ENCODE measurements around the gene EPHA3.

Gene EPHA3

GRCh38 chr3:89522155-89522554 lies 414.7 kb downstream of the EPHA3 start:
- Histone ChIP-seq H3K4me3 (ENCODE audit: severe bottlenecking) (no peak overlapping the region), H3K4me1 (ENCODE audit: insufficient read depth, poor library complexity, severe bottlenecking) (no peaks in the 10 kb centered on the region), H3K36me3 (ENCODE audit: low read depth) (no peaks in the 10 kb centered on the region), H3K27ac (ENCODE audit: poor library complexity, severe bottlenecking) (no peak overlapping the region), H3K9me3 (ENCODE audit: severe bottlenecking) (peaks cover 2% of the 10 kb centered on the region), H3K27me3 (ENCODE audit: insufficient read depth, poor library complexity, severe bottlenecking) (no peaks in the 10 kb centered on the region)
- ATAC-seq (ENCODE audit: low read depth) (no peak), DNase-seq (ENCODE audit: low spot score) (no peak)
- TF ChIP-seq CTCF (IDR thresholded peaks at IDR 0.05; ENCODE audit: poor library complexity, severe bottlenecking): no peak

GRCh38 chr3:89525609-89526008 lies 418.2 kb downstream of the EPHA3 start:
- Histone ChIP-seq H3K4me1 (ENCODE audit: insufficient read depth, poor library complexity, severe bottlenecking) (no peaks in the 10 kb centered on the region), H3K27me3 (ENCODE audit: insufficient read depth, poor library complexity, severe bottlenecking) (no peaks in the 10 kb centered on the region), H3K9me3 (ENCODE audit: severe bottlenecking) (no peaks in the 10 kb centered on the region), H3K27ac (ENCODE audit: poor library complexity, severe bottlenecking) (no peak overlapping the region), H3K4me3 (ENCODE audit: severe bottlenecking) (no peak overlapping the region), H3K36me3 (ENCODE audit: low read depth) (no peaks in the 10 kb centered on the region)
- TF ChIP-seq CTCF (IDR thresholded peaks at IDR 0.05; ENCODE audit: poor library complexity, severe bottlenecking): no peak
- DNase-seq (ENCODE audit: low spot score): no peak
- no peak for ATAC-seq (ENCODE audit: low read depth)

GRCh38 chr3:89527736-89528305 lies 420.4 kb downstream of the EPHA3 start:
- H3K4me1 ChIP-seq (ENCODE audit: insufficient read depth, poor library complexity, severe bottlenecking): no peaks in the 10 kb centered on the region
- ATAC-seq (ENCODE audit: low read depth) (no peak), DNase-seq (ENCODE audit: low spot score) (no peak)

More at GRCh38 chr3:89527736-89528305, 420.4 kb downstream of the EPHA3 start:
- no peak overlapping the region for H3K27ac ChIP-seq (ENCODE audit: poor library complexity, severe bottlenecking)
- H3K27me3 ChIP-seq (ENCODE audit: insufficient read depth, poor library complexity, severe bottlenecking): no peaks in the 10 kb centered on the region
- H3K36me3 ChIP-seq (ENCODE audit: low read depth): no peaks in the 10 kb centered on the region
- TF ChIP-seq CTCF (IDR thresholded peaks at IDR 0.05; ENCODE audit: poor library complexity, severe bottlenecking): no peak
- H3K9me3 ChIP-seq (ENCODE audit: severe bottlenecking): no peaks in the 10 kb centered on the region
- H3K4me3 ChIP-seq (ENCODE audit: severe bottlenecking): no peak overlapping the region
